ENCODE results near the gene ATP6V1C2.
"Not testable (repeated sequence)": the region's sequence is repeated elsewhere in the genome, so short reads cannot be mapped to it uniquely, and the experiment has no call there.

DNA sequence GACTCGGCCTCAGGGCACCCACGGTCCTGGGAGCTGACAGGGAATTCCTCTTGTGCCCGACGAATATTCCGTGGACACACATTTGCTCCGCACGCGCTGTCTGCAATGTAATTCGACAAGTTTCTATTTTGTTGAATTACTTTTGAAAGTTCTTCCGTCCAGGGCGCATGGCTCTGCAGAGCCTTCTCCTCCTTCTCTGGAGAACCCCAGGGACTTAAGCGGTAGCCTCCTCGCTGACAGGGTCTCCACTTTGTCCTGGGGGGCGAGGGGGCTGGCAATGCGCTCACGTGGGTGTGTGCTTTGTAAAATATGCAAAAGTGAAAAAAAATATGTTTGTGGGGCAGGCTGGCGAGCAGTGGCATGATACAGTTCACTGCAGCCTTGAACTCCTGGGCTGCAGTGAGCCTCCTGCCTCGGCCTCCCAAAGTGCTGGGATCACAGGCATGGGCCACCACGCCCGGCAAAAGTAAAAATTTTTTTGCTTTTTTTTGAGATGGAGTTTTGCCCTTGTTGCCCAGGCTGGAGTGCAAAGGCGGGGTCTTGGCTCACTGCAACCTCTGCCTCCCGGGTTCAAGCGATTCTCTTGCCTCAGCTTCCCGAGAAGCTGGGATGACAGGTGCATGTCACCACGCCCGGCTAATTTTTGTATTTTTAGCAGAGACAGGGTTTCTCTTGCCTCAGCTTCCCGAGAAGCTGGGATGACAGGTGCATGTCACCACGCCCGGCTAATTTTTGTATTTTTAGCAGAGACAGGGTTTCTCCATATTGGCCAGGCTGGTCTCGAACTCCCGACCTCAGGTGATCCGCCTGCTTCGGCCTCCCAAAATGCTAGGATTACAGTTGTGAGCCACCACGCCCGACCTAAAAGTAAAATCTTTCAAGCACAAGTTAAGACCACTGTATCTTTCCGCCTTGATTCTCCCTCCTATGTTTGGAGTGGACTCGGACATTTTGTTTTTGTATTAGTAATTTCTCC lies 92.0 kb downstream of the ATP6V1C2 start:
- not testable (repeated sequence) for TF ChIP-seq ZNF623 (tag by site-specific recombination; IDR thresholded peaks at IDR 0.05); ZNF510 (tag by site-specific recombination; IDR thresholded peaks at IDR 0.05; ENCODE audit: insufficient replicate concordance); ZNF596 (tag by site-specific recombination; IDR thresholded peaks at IDR 0.05); ZNF394 (tag by site-specific recombination; IDR thresholded peaks at IDR 0.05; ENCODE audit: borderline replicate concordance); ZNF274 (IDR thresholded peaks at IDR 0.05; ENCODE audit: low read length); ZNF274 (tag by site-specific recombination; IDR thresholded peaks at IDR 0.05; ENCODE audit: borderline replicate concordance); ZNF76 (tag by site-specific recombination; IDR thresholded peaks at IDR 0.05; ENCODE audit: borderline replicate concordance, low read depth); REPIN1 (tag by site-specific recombination; IDR thresholded peaks at IDR 0.05; ENCODE audit: low read depth); ZNF768 (tag by site-specific recombination; IDR thresholded peaks at IDR 0.05); ZNF677 (tag by site-specific recombination; IDR thresholded peaks at IDR 0.05)
- TF ChIP-seq, protein P1, sequence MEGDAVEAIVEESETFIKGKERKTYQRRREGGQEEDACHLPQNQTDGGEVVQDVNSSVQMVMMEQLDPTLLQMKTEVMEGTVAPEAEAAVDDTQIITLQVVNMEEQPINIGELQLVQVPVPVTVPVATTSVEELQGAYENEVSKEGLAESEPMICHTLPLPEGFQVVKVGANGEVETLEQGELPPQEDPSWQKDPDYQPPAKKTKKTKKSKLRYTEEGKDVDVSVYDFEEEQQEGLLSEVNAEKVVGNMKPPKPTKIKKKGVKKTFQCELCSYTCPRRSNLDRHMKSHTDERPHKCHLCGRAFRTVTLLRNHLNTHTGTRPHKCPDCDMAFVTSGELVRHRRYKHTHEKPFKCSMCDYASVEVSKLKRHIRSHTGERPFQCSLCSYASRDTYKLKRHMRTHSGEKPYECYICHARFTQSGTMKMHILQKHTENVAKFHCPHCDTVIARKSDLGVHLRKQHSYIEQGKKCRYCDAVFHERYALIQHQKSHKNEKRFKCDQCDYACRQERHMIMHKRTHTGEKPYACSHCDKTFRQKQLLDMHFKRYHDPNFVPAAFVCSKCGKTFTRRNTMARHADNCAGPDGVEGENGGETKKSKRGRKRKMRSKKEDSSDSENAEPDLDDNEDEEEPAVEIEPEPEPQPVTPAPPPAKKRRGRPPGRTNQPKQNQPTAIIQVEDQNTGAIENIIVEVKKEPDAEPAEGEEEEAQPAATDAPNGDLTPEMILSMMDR (tag by site-specific recombination; IDR thresholded peaks at IDR 0.05) = not testable (repeated sequence)
- TF ChIP-seq, protein P2, sequence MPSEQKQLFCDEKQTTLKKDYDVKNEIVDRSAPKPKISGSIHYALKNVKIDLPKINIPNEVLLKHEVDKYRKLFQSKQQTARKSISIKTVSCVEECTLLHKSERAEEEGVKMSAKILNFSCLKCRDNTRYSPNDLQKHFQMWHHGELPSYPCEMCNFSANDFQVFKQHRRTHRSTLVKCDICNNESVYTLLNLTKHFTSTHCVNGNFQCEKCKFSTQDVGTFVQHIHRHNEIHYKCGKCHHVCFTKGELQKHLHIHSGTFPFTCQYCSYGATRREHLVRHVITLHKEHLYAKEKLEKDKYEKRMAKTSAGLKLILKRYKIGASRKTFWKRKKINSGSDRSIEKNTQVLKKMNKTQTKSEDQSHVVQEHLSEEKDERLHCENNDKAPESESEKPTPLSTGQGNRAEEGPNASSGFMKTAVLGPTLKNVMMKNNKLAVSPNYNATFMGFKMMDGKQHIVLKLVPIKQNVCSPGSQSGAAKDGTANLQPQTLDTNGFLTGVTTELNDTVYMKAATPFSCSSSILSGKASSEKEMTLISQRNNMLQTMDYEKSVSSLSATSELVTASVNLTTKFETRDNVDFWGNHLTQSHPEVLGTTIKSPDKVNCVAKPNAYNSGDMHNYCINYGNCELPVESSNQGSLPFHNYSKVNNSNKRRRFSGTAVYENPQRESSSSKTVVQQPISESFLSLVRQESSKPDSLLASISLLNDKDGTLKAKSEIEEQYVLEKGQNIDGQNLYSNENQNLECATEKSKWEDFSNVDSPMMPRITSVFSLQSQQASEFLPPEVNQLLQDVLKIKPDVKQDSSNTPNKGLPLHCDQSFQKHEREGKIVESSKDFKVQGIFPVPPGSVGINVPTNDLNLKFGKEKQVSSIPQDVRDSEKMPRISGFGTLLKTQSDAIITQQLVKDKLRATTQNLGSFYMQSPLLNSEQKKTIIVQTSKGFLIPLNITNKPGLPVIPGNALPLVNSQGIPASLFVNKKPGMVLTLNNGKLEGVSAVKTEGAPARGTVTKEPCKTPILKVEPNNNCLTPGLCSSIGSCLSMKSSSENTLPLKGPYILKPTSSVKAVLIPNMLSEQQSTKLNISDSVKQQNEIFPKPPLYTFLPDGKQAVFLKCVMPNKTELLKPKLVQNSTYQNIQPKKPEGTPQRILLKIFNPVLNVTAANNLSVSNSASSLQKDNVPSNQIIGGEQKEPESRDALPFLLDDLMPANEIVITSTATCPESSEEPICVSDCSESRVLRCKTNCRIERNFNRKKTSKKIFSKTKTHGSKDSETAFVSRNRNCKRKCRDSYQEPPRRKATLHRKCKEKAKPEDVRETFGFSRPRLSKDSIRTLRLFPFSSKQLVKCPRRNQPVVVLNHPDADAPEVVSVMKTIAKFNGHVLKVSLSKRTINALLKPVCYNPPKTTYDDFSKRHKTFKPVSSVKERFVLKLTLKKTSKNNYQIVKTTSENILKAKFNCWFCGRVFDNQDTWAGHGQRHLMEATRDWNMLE (tag by site-specific recombination; conservative IDR thresholded peaks at IDR 0.05; ENCODE audit: low read depth) = not testable (repeated sequence)

Data from HEK293 (cell line).